CD4-positive, alpha-beta T cell (primary cell): ENCODE data around the gene HLA-B. TPM values are rescaled to one million over a fixed set of nuclear protein-coding genes. Genes with fewer than 3 reads are reported as not detected.
"Not testable (repeated sequence)": the region's sequence is repeated elsewhere in the genome, so short reads cannot be mapped to it uniquely, and the experiment has no call there.

Experiments used
- ATAC-seq: fragments of 200-7000 bp; cut with Tn5 transposase; one replicate; pipeline ENCODE4 v1.10.0; 2022; ENCODE audit warnings: mild to moderate bottlenecking; ENCODE audit not compliant: poor library complexity
- CTCF ChIA-PET: fragments of 350-600 bp; sonication (Branson Sonifier 250); formaldehyde crosslinking; loops from one replicate; lab custom pipeline; 2021; ENCODE audit warnings: antibody characterized with exemption, inconsistent platforms; lab: Charles Lee
- POLR2A ChIA-PET: fragments of 350-600 bp; sonication (Branson Sonifier 250); formaldehyde crosslinking; loops from one replicate; lab custom pipeline; 2021; ENCODE audit warnings: antibody characterized with exemption, inconsistent platforms; lab: Charles Lee
- DNase-seq, 14 experiments: peaks; one replicate each; pipeline ENCODE4 v3.0.0-alpha.2; 2013 to 2020; ENCODE audit warnings: mixed read lengths in 2 of 14
- H3K27ac ChIP-seq, 2 donors: one replicate each; pipeline versions ENCODE4 v1.5.1 to v1.7.0; 2013; ENCODE audit warnings: low read length in 2 of 2, low read depth in 1 of 2, mild to moderate bottlenecking in 1 of 2
- H3K27me3 ChIP-seq, 2 experiments: 1 replicate in 1 of 2; 2 replicates in 1 of 2; pipeline versions ENCODE4 v1.6.1 to v1.7.0; 2013; ENCODE audit warnings: low read length in 2 of 2, control low read depth in 1 of 2, mild to moderate bottlenecking in 1 of 2, moderate library complexity in 1 of 2; ENCODE audit not compliant: insufficient read depth in 2 of 2, control insufficient read depth in 1 of 2
- H3K36me3 ChIP-seq: one replicate; pipeline ENCODE4 v1.6.1; 2013; ENCODE audit warnings: low read length, control low read depth; ENCODE audit not compliant: insufficient read depth
- H3K4me1 ChIP-seq: one replicate; pipeline ENCODE4 v1.6.1; 2013; ENCODE audit warnings: low read length, control low read depth; ENCODE audit not compliant: insufficient read depth
- H3K4me3 ChIP-seq: one replicate; pipeline ENCODE4 v1.5.1; 2013; ENCODE audit warnings: mild to moderate bottlenecking, low read length, moderate library complexity
- H3K9me3 ChIP-seq, 2 experiments: 1 replicate in 1 of 2; 2 replicates in 1 of 2; pipeline versions ENCODE4 v1.6.1 to v1.7.0; 2013; ENCODE audit warnings: low read length in 2 of 2, mild to moderate bottlenecking in 2 of 2, control low read depth in 1 of 2, moderate library complexity in 1 of 2; ENCODE audit not compliant: control insufficient read depth in 1 of 2, insufficient read depth in 1 of 2
- H3K27ac Mint-ChIP-seq: one replicate; pipeline ENCODE4 v1.8.0; 2020; ENCODE audit warnings: mixed read lengths
- H3K27me3 Mint-ChIP-seq: one replicate; pipeline ENCODE4 v1.8.0; 2021; ENCODE audit warnings: mixed read lengths
- H3K36me3 Mint-ChIP-seq: one replicate; pipeline ENCODE4 v1.8.0; 2021; ENCODE audit warnings: low read depth, mixed read lengths
- H3K4me1 Mint-ChIP-seq: one replicate; pipeline ENCODE4 v1.8.0; 2021; ENCODE audit warnings: low read depth, mixed read lengths
- H3K4me3 Mint-ChIP-seq: one replicate; pipeline ENCODE4 v1.8.0; 2020; ENCODE audit warnings: mild to moderate bottlenecking, mixed read lengths
- H3K9me3 Mint-ChIP-seq: one replicate; pipeline ENCODE4 v1.8.0; 2020; ENCODE audit warnings: mixed read lengths
- CTCF ChIP-seq: fragments of 200-600 bp; IDR thresholded peaks from one replicate; pipeline ENCODE4 v1.8.0; 2022; ENCODE audit warnings: antibody characterized with exemption, mild to moderate bottlenecking
- intact Hi-C, 2 experiments: fragments of 100-400 bp; cut with DNase I in 1 of 2; cut with micrococcal nuclease in 1 of 2; formaldehyde crosslinking; loops; one replicate each; pipeline versions ENCODE4 v1.15.1 to v1.9.0; 2023 to 2025; cut with DNase I, micrococcal nuclease
- total RNA-seq, 174 experiments: library from RNA in 2 of 174; stranded (reverse) in 2 of 174; gene quantifications; one replicate each; pipeline ENCODE4 v1.2.3 and lab custom pipeline; 2021 to 2026

Gene HLA-B
- total RNA-seq, 2 experiments from 2014 or later, result 6,758 to 7,013 TPM

GRCh38 chr6:31395832-31396231 lies 38.9 kb upstream of the HLA-B start:
- Mint-ChIP-seq H3K9me3 (no peaks in the 10 kb centered on the region), H3K27me3 (no peaks in the 10 kb centered on the region), H3K4me1 (peaks cover 24% of the 10 kb centered on the region), H3K36me3 (peaks cover 14% of the 10 kb centered on the region), H3K27ac (no peak overlapping the region), H3K4me3 (no peak overlapping the region)
- H3K27ac ChIP-seq, result no peak overlapping the region
- ChIA-PET POLR2A (no interaction called here), CTCF (interaction anchor here (1.6 to 2.4 kb wide), 3 partner anchors 47 to 259 kb away, joined by 4 to 6 read pairs (median 4); no protein-coding TSS in a partner anchor)
- peaks cover 25% of the 10 kb centered on the region for H3K4me1 ChIP-seq
- H3K4me3 ChIP-seq, result no peak overlapping the region
- no peak for ATAC-seq
- H3K9me3 ChIP-seq, result no peaks in the 10 kb centered on the region
- no peaks in the 10 kb centered on the region for H3K27me3 ChIP-seq
- intact Hi-C loops, result loop anchor here (5.0 kb wide), 1 partner anchor 201 kb away; no protein-coding TSS in a partner anchor
- no peak for TF ChIP-seq CTCF
- DNase-seq, result no peak
- peaks cover 6% of the 10 kb centered on the region for H3K36me3 ChIP-seq

GRCh38 chr6:31394381-31394780 lies 37.4 kb upstream of the HLA-B start:
- TF ChIP-seq CTCF, result no peak
- POLR2A ChIA-PET, result no interaction called here
- no peaks in the 10 kb centered on the region for H3K9me3 Mint-ChIP-seq
- no peak overlapping the region for H3K27ac Mint-ChIP-seq
- no peaks in the 10 kb centered on the region for H3K27me3 Mint-ChIP-seq
- Histone ChIP-seq H3K9me3 (no peaks in the 10 kb centered on the region), H3K27ac (no peak overlapping the region), H3K36me3 (peaks cover 6% of the 10 kb centered on the region), H3K27me3 (no peaks in the 10 kb centered on the region), H3K4me1 (peaks cover 18% of the 10 kb centered on the region), H3K4me3 (no peak overlapping the region)
- intact Hi-C loops, result no loop called here
- ATAC-seq, result no peak
- H3K4me1 Mint-ChIP-seq, result peaks cover 12% of the 10 kb centered on the region
- H3K4me3 Mint-ChIP-seq, result no peak overlapping the region
- peaks cover 6% of the 10 kb centered on the region for H3K36me3 Mint-ChIP-seq
- DNase-seq, result no peak
- CTCF ChIA-PET, result interaction anchor here (2.4 kb wide), 1 partner anchor 48 kb away, joined by 6 read pairs; no protein-coding TSS in a partner anchor

- Mint-ChIP-seq H3K27me3 (no peaks in the 10 kb centered on the region), H3K27ac (no peak overlapping the region), H3K36me3 (peaks cover 6% of the 10 kb centered on the region), H3K9me3 (no peaks in the 10 kb centered on the region), H3K4me3 (no peak overlapping the region), H3K4me1 (peaks cover 10% of the 10 kb centered on the region)
- Histone ChIP-seq H3K27me3 (no peaks in the 10 kb centered on the region), H3K27ac (no peak overlapping the region), H3K4me3 (no peak overlapping the region), H3K36me3 (peaks cover 6% of the 10 kb centered on the region), H3K9me3 (no peaks in the 10 kb centered on the region), H3K4me1 (peaks cover 17% of the 10 kb centered on the region)
- ChIA-PET POLR2A (no interaction called here), CTCF (interaction anchor here (2.4 kb wide), 1 partner anchor 48 kb away, joined by 6 read pairs; no protein-coding TSS in a partner anchor)
- no peak for TF ChIP-seq CTCF
- no peak for DNase-seq
- intact Hi-C loops, result no loop called here
- no peak for ATAC-seq
Observed at GRCh38 chr6:31393932-31394331, 37.0 kb upstream of the HLA-B start.

GRCh38 chr6:31389802-31390132 lies 32.8 kb upstream of the HLA-B start:
- H3K9me3 ChIP-seq, H3K4me3 Mint-ChIP-seq, H3K36me3 Mint-ChIP-seq, CTCF ChIA-PET, H3K27me3 Mint-ChIP-seq, H3K9me3 Mint-ChIP-seq, DNase-seq, H3K27ac Mint-ChIP-seq, H3K4me1 Mint-ChIP-seq, H3K4me3 ChIP-seq, H3K36me3 ChIP-seq, H3K27ac ChIP-seq, H3K27me3 ChIP-seq, POLR2A ChIA-PET, H3K4me1 ChIP-seq, ATAC-seq: not testable (repeated sequence)
- intact Hi-C loops, result loop anchor here in 1 of 2 experiments (2.0 kb wide), 1 partner anchor 253 kb away; no protein-coding TSS in a partner anchor

GRCh38 chr6:31388916-31389801 lies 32.2 kb upstream of the HLA-B start:
- H3K9me3 Mint-ChIP-seq, H3K27me3 ChIP-seq, H3K9me3 ChIP-seq, H3K27me3 Mint-ChIP-seq, DNase-seq, H3K27ac Mint-ChIP-seq, H3K36me3 ChIP-seq, H3K36me3 Mint-ChIP-seq, H3K4me1 Mint-ChIP-seq, H3K4me3 ChIP-seq, CTCF ChIA-PET, H3K27ac ChIP-seq, H3K4me3 Mint-ChIP-seq, H3K4me1 ChIP-seq, POLR2A ChIA-PET: not testable (repeated sequence)
- peak; percentile 62 for ATAC-seq
- intact Hi-C loops, result loop anchor here in 1 of 2 experiments (2.0 kb wide), 1 partner anchor 252 kb away; no protein-coding TSS in a partner anchor
